Gastrocnemius medialis (tissue), 4 donors: ENCODE measurements around the gene AGL. TPM values are rescaled to one million over a fixed set of nuclear protein-coding genes. Genes with fewer than 3 reads are reported as not detected.

ENCODE experiments used
- ATAC-seq, 2 donors: fragments of 150-250 bp; one replicate each; pipeline ENCODE4 v1.9.1; 2016
- DNase-seq, 2 donors: peaks; one replicate each; pipeline ENCODE4 v3.0.0-alpha.2; 2019
- H3K27ac ChIP-seq, 4 donors: fragments of 200-600 bp; sonication (generic); 1 replicate in 1 of 4; 2 replicates in 3 of 4; pipeline ENCODE4 v1.5.1; 2016 to 2018; ENCODE audit warnings: mild to moderate bottlenecking in 2 of 4, moderate library complexity in 1 of 4
- H3K27me3 ChIP-seq, 3 donors: fragments of 200-600 bp; sonication (generic) in 2 of 3; 1 replicate in 1 of 3; 2 replicates in 2 of 3; pipeline versions ENCODE4 v1.5.1 to v1.6.0; 2016 to 2019; ENCODE audit warnings: mild to moderate bottlenecking in 1 of 3, moderate library complexity in 1 of 3
- H3K36me3 ChIP-seq, 2 donors: fragments of 200-600 bp; sonication (generic) in 1 of 2; one replicate each; pipeline ENCODE4 v1.5.1; 2017 to 2018
- H3K4me1 ChIP-seq, 2 donors: fragments of 200-600 bp; sonication (generic) in 1 of 2; one replicate each; pipeline ENCODE4 v1.5.1; 2016 to 2017; ENCODE audit warnings: mild to moderate bottlenecking in 2 of 2
- H3K4me3 ChIP-seq, 4 donors: fragments of 200-600 bp; sonication (generic) in 3 of 4; 1 replicate in 1 of 4; 2 replicates in 3 of 4; pipeline ENCODE4 v1.5.1; 2016 to 2019; ENCODE audit warnings: mild to moderate bottlenecking in 2 of 4
- H3K9me3 ChIP-seq, 3 donors: fragments of 200-600 bp; sonication (generic) in 2 of 3; 1 replicate in 1 of 3; 2 replicates in 2 of 3; pipeline ENCODE4 v1.5.1; 2016 to 2019
- CTCF ChIP-seq, 5 experiments: fragments of 450-650 bp in 3 of 5; fragments of 200-600 bp in 2 of 5; sonication (generic) in 2 of 5; IDR thresholded peaks in 4 of 5; conservative IDR thresholded peaks in 1 of 5; 1 replicate in 4 of 5; 2 replicates in 1 of 5; pipeline ENCODE4 v1.5.1; 2016 to 2019; ENCODE audit warnings: antibody characterized with exemption in 5 of 5, mild to moderate bottlenecking in 3 of 5, moderate library complexity in 3 of 5
- POLR2A ChIP-seq, 2 donors: fragments of 450-650 bp; IDR thresholded peaks; one replicate each; pipeline ENCODE4 v1.6.1; 2017; ENCODE audit warnings: antibody characterized with exemption in 2 of 2, mild to moderate bottlenecking in 2 of 2, moderate library complexity in 2 of 2
- in situ Hi-C, 4 donors: fragments of 200-750 bp; cut with MboI; loops; one replicate each; pipeline versions ENCODE4 v1.15.0 to v1.8.0; 2017; ENCODE audit warnings: low sequenced_read_pairs in 4 of 4
- intact Hi-C: fragments of 100-400 bp; cut with DNase I; formaldehyde crosslinking; loops from one replicate; pipeline ENCODE4 v1.15.1; 2023; ENCODE audit warnings: low total_unique reads
- total RNA-seq, 4 donors: library from RNA; depleted of rRNA; stranded (reverse); fragments of >200 nt; gene quantifications; one replicate each; pipeline versions ENCODE4 v1.1.0 to v1.2.3, GENCODE V29; 2016

AGL gene
- total RNA-seq, 4 donors from 2014 or later, result 49.3 to 143 (median 103) TPM

- DNase-seq, result no peak
- H3K9me3 ChIP-seq, result no peaks in the 10 kb centered on the region
- H3K4me3 ChIP-seq, result no peak overlapping the region
- no peaks in the 10 kb centered on the region for H3K4me1 ChIP-seq
- no peak overlapping the region for H3K27ac ChIP-seq
- TF ChIP-seq CTCF (IDR thresholded peaks at IDR 0.05 in 4 of 5, conservative IDR thresholded peaks at IDR 0.05 in 1 of 5), result no peak
- no peak for TF ChIP-seq POLR2A (IDR thresholded peaks at IDR 0.05)
- ATAC-seq, result no peak
- in situ Hi-C loops, result no loop called here
- no peaks in the 10 kb centered on the region for H3K27me3 ChIP-seq
- intact Hi-C loops, result loop anchor here (10.0 kb wide), 1 partner anchor 158 kb away; no protein-coding TSS in a partner anchor
- H3K36me3 ChIP-seq, result no peaks in the 10 kb centered on the region
Observed at GRCh38 chr1:99963041-99963795, 113.1 kb downstream of the AGL start.

GRCh38 chr1:99964806-99965205 is 114.6 kb downstream of the AGL start:
- H3K36me3 ChIP-seq, result no peaks in the 10 kb centered on the region
- H3K9me3 ChIP-seq, result no peaks in the 10 kb centered on the region
- H3K4me3 ChIP-seq, result no peak overlapping the region
- peaks cover 0 to 8% of the 10 kb centered on the region in 2 donors for H3K4me1 ChIP-seq
- no peak overlapping the region for H3K27ac ChIP-seq
- TF ChIP-seq POLR2A (IDR thresholded peaks at IDR 0.05) (no peak), CTCF (IDR thresholded peaks at IDR 0.05 in 4 of 5, conservative IDR thresholded peaks at IDR 0.05 in 1 of 5) (no peak)
- in situ Hi-C loops, result no loop called here
- ATAC-seq (no peak), DNase-seq (no peak)
- no peaks in the 10 kb centered on the region for H3K27me3 ChIP-seq
- intact Hi-C loops, result loop anchor here (10.0 kb wide), 1 partner anchor 160 kb away; no protein-coding TSS in a partner anchor

GRCh38 chr1:99965646-99966375 is 115.7 kb downstream of the AGL start:
- no peak for TF ChIP-seq CTCF (IDR thresholded peaks at IDR 0.05 in 4 of 5, conservative IDR thresholded peaks at IDR 0.05 in 1 of 5)
- TF ChIP-seq POLR2A (IDR thresholded peaks at IDR 0.05), result no peak
- in situ Hi-C loops (no loop called here), intact Hi-C loops (loop anchor here (10.0 kb wide), 1 partner anchor 161 kb away; no protein-coding TSS in a partner anchor)
- Histone ChIP-seq H3K36me3 (no peaks in the 10 kb centered on the region), H3K27me3 (no peaks in the 10 kb centered on the region), H3K4me3 (no peak overlapping the region), H3K27ac (no peak overlapping the region), H3K9me3 (no peaks in the 10 kb centered on the region), H3K4me1 (peaks cover 3 to 8% of the 10 kb centered on the region in 2 donors)
- no peak for DNase-seq
- no peak for ATAC-seq

- TF ChIP-seq CTCF (IDR thresholded peaks at IDR 0.05 in 4 of 5, conservative IDR thresholded peaks at IDR 0.05 in 1 of 5) (no peak), POLR2A (IDR thresholded peaks at IDR 0.05) (no peak)
- no peaks in the 10 kb centered on the region for H3K27me3 ChIP-seq
- H3K4me1 ChIP-seq, result peaks cover 6 to 8% of the 10 kb centered on the region in 2 donors
- H3K36me3 ChIP-seq, result no peaks in the 10 kb centered on the region
- no peaks in the 10 kb centered on the region for H3K9me3 ChIP-seq
- in situ Hi-C loops (no loop called here), intact Hi-C loops (loop anchor here (10.0 kb wide), 1 partner anchor 163 kb away; no protein-coding TSS in a partner anchor)
- ATAC-seq, result no peak
- H3K4me3 ChIP-seq, result no peak overlapping the region
- H3K27ac ChIP-seq, result no peak overlapping the region
- DNase-seq, result no peak
Observed at GRCh38 chr1:99968214-99968613, 118.1 kb downstream of the AGL start.
